ENCODE data around the gene SESTD1.

DNA sequence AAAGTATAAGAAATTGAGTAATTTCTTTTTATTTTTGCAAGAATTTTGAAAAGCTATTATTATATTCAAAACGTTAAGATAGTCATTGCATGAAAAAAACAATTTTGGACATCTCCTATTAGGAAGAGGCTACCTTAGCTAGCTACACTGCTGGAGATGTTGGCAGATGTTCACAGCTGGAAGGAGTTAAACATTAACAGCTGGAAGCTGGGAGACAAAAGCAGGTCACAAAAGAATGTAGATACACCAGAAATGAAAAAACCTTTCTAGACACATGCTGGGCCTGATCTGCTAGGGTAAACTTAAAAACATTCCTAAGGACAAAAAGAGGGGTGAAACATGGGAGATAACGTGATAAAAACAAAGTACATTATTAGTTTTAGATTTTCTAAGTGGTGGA lies 84.4 kb downstream of the SESTD1 start:
- TF ChIP-seq ARHGAP35 (IDR thresholded peaks at IDR 0.05; ENCODE audit: partially characterized antibody) = no peak
- TF ChIP-seq YY1 (IDR thresholded peaks at IDR 0.05; ENCODE audit: borderline replicate concordance in 1 of 3, control insufficient read depth in 1 of 3, extremely low read depth in 1 of 3, insufficient read depth in 3 of 3, insufficient read length in 1 of 3, insufficient replicate concordance in 2 of 3, low read depth in 1 of 3, low read length in 2 of 3) = no peak
- TF ChIP-seq HDAC2 (IDR thresholded peaks at IDR 0.05) = no peak
- TF ChIP-seq IRF2 (CRISPR knock-in tag; IDR thresholded peaks at IDR 0.05) = no peak
- TF ChIP-seq CHCHD3 (CRISPR knock-in tag; IDR thresholded peaks at IDR 0.05) = no peak
- no peak for TF ChIP-seq CTCF (IDR thresholded peaks at IDR 0.05 in 2 of 3, conservative IDR thresholded peaks at IDR 0.05 in 1 of 3; ENCODE audit: insufficient read depth in 2 of 3, low read depth in 1 of 3, low read length in 3 of 3)
- TF ChIP-seq MECOM (CRISPR knock-in tag; IDR thresholded peaks at IDR 0.05) = no peak
- TF ChIP-seq TAF1 (IDR thresholded peaks at IDR 0.05; ENCODE audit: control insufficient read depth, extremely low read depth, insufficient read depth, low read length, severe bottlenecking) = no peak
- TF ChIP-seq MYNN (IDR thresholded peaks at IDR 0.05) = no peak
- TF ChIP-seq MYNN (CRISPR knock-in tag; IDR thresholded peaks at IDR 0.05) = no peak
- no peak for TF ChIP-seq MNT (conservative IDR thresholded peaks at IDR 0.05)
- no peak for TF ChIP-seq ZNF764 (CRISPR knock-in tag; IDR thresholded peaks at IDR 0.05; ENCODE audit: low read depth)
- TF ChIP-seq ZZZ3 (IDR thresholded peaks at IDR 0.05) = no peak
- TF ChIP-seq POLR2A (conservative IDR thresholded peaks at IDR 0.05) = no peak
- no peak for TF ChIP-seq ZNF12 (CRISPR knock-in tag; IDR thresholded peaks at IDR 0.05)

Measured in K562 (cell line).